K562 (cell line): ENCODE results near the gene HP1BP3. TPM values are rescaled to one million over a fixed set of nuclear protein-coding genes. Genes with fewer than 3 reads are reported as not detected.

ENCODE experiments used
- ATAC-seq: fragments of 200-7000 bp; cut with Tn5 transposase; 3 replicates; pipeline ENCODE4 v1.9.1; 2020; ENCODE audit warnings: moderate library complexity
- BruUV-seq: library from RNA; stranded (reverse); fragments of 400-500 nt; replicated peaks from 2 replicates; lab custom pipeline; 2021; lab: Mats Ljungman, UMichigan
- CTCF ChIA-PET: fragments of 300-600 bp; formaldehyde crosslinking; extraction: SDS; loops from one replicate; lab custom pipeline; 2021; ENCODE audit warnings: low intra/inter-chr PET ratio; lab: Yijun Ruan, JAX
- POLR2A ChIA-PET: fragments of 300-600, 350-650 bp; sonication (Branson Sonifier 250); formaldehyde crosslinking; extraction: SDS; loops from one replicate; lab custom pipeline; 2021; ENCODE audit warnings: antibody characterized with exemption, inconsistent platforms; lab: Yijun Ruan, JAX
- DNase-seq, 4 experiments: peaks; one replicate each; pipeline versions ENCODE4 v3.0.0 to v3.0.0-alpha.2; 2011 to 2018; ENCODE audit warnings: low spot score in 3 of 4, mixed read lengths in 3 of 4; ENCODE audit errors: extremely low read depth in 1 of 4
- FAIRE-seq: peaks from 2 replicates; lab custom pipeline; 2011; peaks lifted over from hg19 to GRCh38; lab: Jason Lieb, UNC
- H2AFZ ChIP-seq: 2 replicates; pipeline ENCODE4 v1.6.0; 2011; ENCODE audit warnings: low read depth, low read length, control low read depth, inconsistent platforms
- H3K27ac ChIP-seq: fragments of 200-600 bp; 3 replicates; pipeline ENCODE4 v1.8.0; 2011; ENCODE audit warnings: low read depth, mild to moderate bottlenecking, control low read depth, inconsistent platforms, low read length, moderate library complexity, mixed read lengths; ENCODE audit errors: extremely low read depth
- H3K27me3 ChIP-seq, 2 experiments: fragments of 300-600 bp in 1 of 2; 2 replicates in 1 of 2; 3 replicates in 1 of 2; pipeline versions ENCODE4 v1.6.0 to v1.8.0; 2011; ENCODE audit warnings: inconsistent platforms in 2 of 2, low read length in 2 of 2, mild to moderate bottlenecking in 1 of 2, mixed read lengths in 1 of 2, moderate library complexity in 1 of 2; ENCODE audit not compliant: control insufficient read depth in 2 of 2, insufficient read depth in 2 of 2
- H3K36me3 ChIP-seq: fragments of 300-600 bp; 3 replicates; pipeline ENCODE4 v1.8.0; 2011; ENCODE audit warnings: mild to moderate bottlenecking, low read length, inconsistent platforms; ENCODE audit not compliant: control insufficient read depth, insufficient read depth
- H3K4me1 ChIP-seq, 2 experiments: fragments of 200-600 bp in 1 of 2; replicated peaks in 1 of 2; 2 replicates in 1 of 2; 3 replicates in 1 of 2; pipeline versions ENCODE4 v1.5.1 to v1.8.0; 2011; ENCODE audit warnings: inconsistent platforms in 2 of 2, low read length in 2 of 2, mild to moderate bottlenecking in 1 of 2, mixed read lengths in 1 of 2, moderate library complexity in 1 of 2; ENCODE audit not compliant: control insufficient read depth in 2 of 2, insufficient read depth in 2 of 2
- H3K4me2 ChIP-seq: 2 replicates; pipeline ENCODE4 v1.6.1; 2011; ENCODE audit warnings: low read length, control low read depth, inconsistent platforms, mixed read lengths; ENCODE audit not compliant: insufficient read depth
- H3K4me3 ChIP-seq: fragments of 200-600 bp; sonication (generic), shearing (Covaris generic); 2 replicates; pipeline ENCODE4 v1.5.1; 2016; ENCODE audit warnings: control low read depth, inconsistent platforms
- H3K79me2 ChIP-seq: fragments of 200-600 bp; 3 replicates; pipeline ENCODE4 v1.8.0; 2011; ENCODE audit warnings: low read length, inconsistent platforms; ENCODE audit not compliant: control insufficient read depth, insufficient read depth
- H3K9ac ChIP-seq, 2 experiments: 2 replicates each; pipeline versions ENCODE4 v1.6.0 to v1.6.1; 2011; ENCODE audit warnings: low read depth in 2 of 2, low read length in 2 of 2, control low read depth in 1 of 2, inconsistent platforms in 1 of 2, mild to moderate bottlenecking in 1 of 2, mixed read lengths in 1 of 2; ENCODE audit not compliant: insufficient read depth in 1 of 2
- H3K9me1 ChIP-seq: one replicate; pipeline ENCODE4 v1.6.0; 2011; ENCODE audit warnings: inconsistent platforms, mild to moderate bottlenecking, low read length, moderate library complexity; ENCODE audit not compliant: control insufficient read depth, insufficient read depth
- H3K9me3 ChIP-seq: replicated peaks from 2 replicates; pipeline ENCODE4 v1.5.1; 2011; ENCODE audit warnings: low read depth, low read length, inconsistent platforms; ENCODE audit not compliant: control insufficient read depth, insufficient read depth
- H4K20me1 ChIP-seq: replicated peaks from 2 replicates; pipeline ENCODE4 v1.6.1; 2011; ENCODE audit warnings: low read length, inconsistent platforms, mixed read lengths; ENCODE audit not compliant: control insufficient read depth, insufficient read depth
- DACH1 ChIP-seq: fragments of 450-650 bp; IDR thresholded peaks from 2 replicates; pipeline ENCODE4 v1.6.1; 2018; ENCODE audit not compliant: partially characterized antibody
- DNMT1 ChIP-seq: fragments of 450-650 bp; IDR thresholded peaks from 2 replicates; pipeline ENCODE4 v1.6.1; 2016; ENCODE audit warnings: antibody characterized with exemption, mild to moderate bottlenecking
- ELF2 ChIP-seq: fragments of 250-450 bp; sonication (Bioruptor Pico); IDR thresholded peaks from 2 replicates; pipeline ENCODE4 v1.5.0; 2021; ENCODE audit warnings: mild to moderate bottlenecking
- FOSL1 ChIP-seq: fragments of 200-800 bp; sonication (Bioruptor generic); conservative IDR thresholded peaks from 2 replicates; pipeline ENCODE4 v1.6.1; 2016; ENCODE audit warnings: missing genetic modification characterization, missing compliant biosample characterization
- SLC30A9 ChIP-seq: fragments of 250-450 bp; sonication (Bioruptor Pico); IDR thresholded peaks from 2 replicates; pipeline ENCODE4 v1.8.0; 2022; ENCODE audit warnings: mild to moderate bottlenecking, moderate library complexity
- TCF3 ChIP-seq: sonication (generic); formaldehyde crosslinking; IDR thresholded peaks from 2 replicates; pipeline ENCODE4 v1.4.0; 2020; ENCODE audit warnings: mild to moderate bottlenecking, missing genetic modification reagents
- TEAD1 ChIP-seq, 2 experiments: fragments of 450-650 bp in 1 of 2; sonication (generic) in 1 of 2; formaldehyde crosslinking; IDR thresholded peaks; 2 replicates each; pipeline versions ENCODE4 v1.4.0 to v1.8.0; 2020 to 2022; ENCODE audit warnings: mild to moderate bottlenecking in 2 of 2, missing genetic modification reagents in 1 of 2
- ZC3H11A ChIP-seq: IDR thresholded peaks from 2 replicates; pipeline ENCODE4 v1.6.1; 2012; ENCODE audit warnings: low read depth, low read length, improper control_type of control experiment
- ZFX ChIP-seq: sonication (generic); formaldehyde crosslinking; IDR thresholded peaks from 2 replicates; pipeline ENCODE4 v1.8.0; 2022; ENCODE audit warnings: mild to moderate bottlenecking, missing genetic modification reagents, moderate library complexity
- WGBS: fragments of 100-300 bp; shearing (Covaris generic); methylation state at CpG from one replicate; pipeline ENCODE4 v1.1.6; 2016; ENCODE audit warnings: low coverage, mixed read lengths; ENCODE audit not compliant: insufficient coverage; ENCODE audit errors: missing lambda C conversion rate; 5-methylcytosine and 5-hydroxymethylcytosine counted together
- in situ Hi-C: fragments of 300-500 bp; cut with MboI; formaldehyde crosslinking; loops from 4 replicates; pipeline ENCODE4 v1.15.0; 2018; ENCODE audit warnings: inconsistent platforms, mixed read lengths
- intact Hi-C: fragments of 100-400 bp; cut with micrococcal nuclease; formaldehyde crosslinking; loops from 2 replicates; pipeline ENCODE4 v1.14.2; 2022
- polyA plus RNA-seq, 8 experiments: library from polyadenylated mRNA; depleted of rRNA in 4 of 8; stranded (reverse) in 5 of 8; unstranded in 3 of 8; fragments of >200 nt; fragmentation: Nextera tagmentation in 2 of 8; fragmentation: Illumina TruSeq in 1 of 8; extraction: Ambion mirVana in 2 of 8; extraction: Trizol in 1 of 8; gene quantifications; 2 replicates each; pipeline versions ENCODE4 v1.2.1 to v1.2.3, GENCODE V29; 2011 to 2014; ENCODE audit warnings: inconsistent platforms in 1 of 8, missing spikeins in 1 of 8
- total RNA-seq, 7 experiments: library from RNA; depleted of rRNA in 6 of 7; stranded (reverse); fragments of >200 nt in 6 of 7; fragmentation: Illumina TruSeq in 2 of 7; extraction: Trizol in 2 of 7; gene quantifications; 2 replicates each; pipeline versions ENCODE4 v1.2.1 to v1.2.3, GENCODE V29; 2011 to 2021; ENCODE audit warnings: low replicate concordance in 1 of 7
- TF ChIP-seq, protein P1 (sequence below): fragments of 250-450 bp; sonication (Bioruptor Pico); IDR thresholded peaks from 2 replicates; pipeline ENCODE4 v1.4.0; 2020; ENCODE audit warnings: mild to moderate bottlenecking, moderate library complexity
- TF ChIP-seq, protein P2 (sequence below): fragments of 450-650 bp; IDR thresholded peaks from 2 replicates; pipeline ENCODE4 v1.7.1; 2018; ENCODE audit warnings: mild to moderate bottlenecking, low read depth; ENCODE audit not compliant: partially characterized antibody

Gene HP1BP3
- total and polyA plus RNA-seq, 9 of the 15 experiments (the other 6 are each of a cell fraction or from before 2014, with no cell fraction given) = 57.3 to 513 (median 240) TPM

DNA sequence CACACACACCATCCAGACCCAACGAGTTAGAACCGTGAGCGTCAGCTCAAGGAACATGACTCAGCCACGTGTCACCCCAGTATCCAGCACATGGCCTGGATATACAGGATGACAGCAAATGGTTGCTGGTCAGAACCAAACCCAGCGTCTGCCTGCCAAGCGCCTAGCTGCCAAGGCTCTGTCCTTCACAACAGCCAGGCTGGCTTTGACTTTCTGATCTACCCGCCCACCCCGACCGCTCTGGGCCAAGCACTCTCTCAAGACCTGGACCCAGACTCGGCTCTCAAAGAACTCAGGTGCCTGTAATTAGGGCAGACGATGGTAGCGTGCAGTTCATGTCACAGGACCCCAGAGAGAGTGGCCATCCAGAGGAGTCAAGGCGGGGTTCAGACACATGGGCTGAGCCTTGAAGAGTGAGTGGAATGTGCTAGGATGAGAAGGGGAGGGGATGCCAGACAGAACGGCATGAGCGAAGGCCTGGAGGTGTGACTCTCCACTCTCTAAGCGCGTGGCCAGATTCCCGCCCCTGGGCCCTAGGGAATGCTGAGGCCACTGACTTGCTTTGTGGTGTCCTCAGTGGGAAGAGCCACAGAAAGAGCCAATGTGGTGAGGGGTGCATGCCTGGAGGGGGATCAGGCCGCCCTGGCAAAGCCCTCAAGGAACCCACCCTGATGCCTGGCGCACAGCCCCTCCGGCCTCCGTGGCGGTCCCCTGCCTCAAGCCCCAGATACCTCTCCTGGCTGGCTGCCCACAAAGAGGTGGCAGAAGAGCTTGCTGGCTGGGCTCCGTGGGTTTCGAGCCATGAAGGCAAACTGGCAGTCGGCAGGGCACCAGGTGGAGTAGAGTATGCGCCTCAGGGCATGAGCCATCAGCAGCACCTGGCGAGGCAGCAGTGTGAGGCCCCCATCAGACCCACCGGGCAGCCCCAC lies 61.7 kb downstream of the HP1BP3 start:
- Histone ChIP-seq H3K4me1 (peaks cover 0 to 63% of the 10 kb centered on the region in 2 experiments; a peak in 2 of 5 replicates), H3K27ac (no peak overlapping the region; the same call in 2 of the 3 replicates), H3K9me1 (no peaks in the 10 kb centered on the region), H3K4me2 (no peak overlapping the region), H3K9ac (peak overlapping the region in 1 of 2 experiments; percentile 53; a peak in 2 of 4 replicates), H3K4me3 (no peak overlapping the region), H3K36me3 (no peaks in the 10 kb centered on the region), H4K20me1 (peaks cover 9% of the 10 kb centered on the region; the same call in 1 of the 2 replicates), H2AFZ (0 out of 2 replicates have a peak overlapping the region, but pooled peaks have one; percentile 14), H3K27me3 (peaks cover 12 to 75% of the 10 kb centered on the region in 2 experiments; a peak in 4 of 5 replicates), H3K79me2 (no peaks in the 10 kb centered on the region), H3K9me3 (no peaks in the 10 kb centered on the region; the same call in 1 of the 2 replicates)
- in situ Hi-C loops (no loop called here), intact Hi-C loops (no loop called here)
- DNase-seq = no peak
- no peak for FAIRE-seq
- CTCF ChIA-PET = no interaction called here
- BruUV-seq = no TSS peak
- POLR2A ChIA-PET = interaction anchor here (1.4 kb wide), 1 partner anchor 8 kb away, joined by 3 read pairs; no protein-coding TSS in a partner anchor
- 28% methylated on average over 29 of the region's 29 CpGs for WGBS
- ATAC-seq = no peak
- TF ChIP-seq TCF3 (no peak), ZFX (CRISPR knock-in tag) (no peak; the same call in 1 of the 2 replicates), FOSL1 (tag) (peak; percentile 62), DACH1 (no peak), ZC3H11A (no peak), TEAD1 (CRISPR knock-in tag; IDR thresholded peaks at IDR 0.05) (peak in 1 of 2 experiments; percentile 75; a peak in 2 of 4 replicates), SLC30A9 (CRISPR knock-in tag) (no peak), DNMT1 (no peak), ELF2 (no peak)
- TF ChIP-seq, protein P1, sequence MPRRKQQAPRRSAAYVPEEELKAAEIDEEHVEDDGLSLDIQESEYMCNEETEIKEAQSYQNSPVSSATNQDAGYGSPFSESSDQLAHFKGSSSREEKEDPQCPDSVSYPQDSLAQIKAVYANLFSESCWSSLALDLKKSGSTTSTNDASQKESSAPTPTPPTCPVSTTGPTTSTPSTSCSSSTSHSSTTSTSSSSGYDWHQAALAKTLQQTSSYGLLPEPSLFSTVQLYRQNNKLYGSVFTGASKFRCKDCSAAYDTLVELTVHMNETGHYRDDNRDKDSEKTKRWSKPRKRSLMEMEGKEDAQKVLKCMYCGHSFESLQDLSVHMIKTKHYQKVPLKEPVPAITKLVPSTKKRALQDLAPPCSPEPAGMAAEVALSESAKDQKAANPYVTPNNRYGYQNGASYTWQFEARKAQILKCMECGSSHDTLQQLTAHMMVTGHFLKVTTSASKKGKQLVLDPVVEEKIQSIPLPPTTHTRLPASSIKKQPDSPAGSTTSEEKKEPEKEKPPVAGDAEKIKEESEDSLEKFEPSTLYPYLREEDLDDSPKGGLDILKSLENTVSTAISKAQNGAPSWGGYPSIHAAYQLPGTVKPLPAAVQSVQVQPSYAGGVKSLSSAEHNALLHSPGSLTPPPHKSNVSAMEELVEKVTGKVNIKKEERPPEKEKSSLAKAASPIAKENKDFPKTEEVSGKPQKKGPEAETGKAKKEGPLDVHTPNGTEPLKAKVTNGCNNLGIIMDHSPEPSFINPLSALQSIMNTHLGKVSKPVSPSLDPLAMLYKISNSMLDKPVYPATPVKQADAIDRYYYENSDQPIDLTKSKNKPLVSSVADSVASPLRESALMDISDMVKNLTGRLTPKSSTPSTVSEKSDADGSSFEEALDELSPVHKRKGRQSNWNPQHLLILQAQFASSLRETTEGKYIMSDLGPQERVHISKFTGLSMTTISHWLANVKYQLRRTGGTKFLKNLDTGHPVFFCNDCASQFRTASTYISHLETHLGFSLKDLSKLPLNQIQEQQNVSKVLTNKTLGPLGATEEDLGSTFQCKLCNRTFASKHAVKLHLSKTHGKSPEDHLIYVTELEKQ = no peak
- TF ChIP-seq, protein P2, sequence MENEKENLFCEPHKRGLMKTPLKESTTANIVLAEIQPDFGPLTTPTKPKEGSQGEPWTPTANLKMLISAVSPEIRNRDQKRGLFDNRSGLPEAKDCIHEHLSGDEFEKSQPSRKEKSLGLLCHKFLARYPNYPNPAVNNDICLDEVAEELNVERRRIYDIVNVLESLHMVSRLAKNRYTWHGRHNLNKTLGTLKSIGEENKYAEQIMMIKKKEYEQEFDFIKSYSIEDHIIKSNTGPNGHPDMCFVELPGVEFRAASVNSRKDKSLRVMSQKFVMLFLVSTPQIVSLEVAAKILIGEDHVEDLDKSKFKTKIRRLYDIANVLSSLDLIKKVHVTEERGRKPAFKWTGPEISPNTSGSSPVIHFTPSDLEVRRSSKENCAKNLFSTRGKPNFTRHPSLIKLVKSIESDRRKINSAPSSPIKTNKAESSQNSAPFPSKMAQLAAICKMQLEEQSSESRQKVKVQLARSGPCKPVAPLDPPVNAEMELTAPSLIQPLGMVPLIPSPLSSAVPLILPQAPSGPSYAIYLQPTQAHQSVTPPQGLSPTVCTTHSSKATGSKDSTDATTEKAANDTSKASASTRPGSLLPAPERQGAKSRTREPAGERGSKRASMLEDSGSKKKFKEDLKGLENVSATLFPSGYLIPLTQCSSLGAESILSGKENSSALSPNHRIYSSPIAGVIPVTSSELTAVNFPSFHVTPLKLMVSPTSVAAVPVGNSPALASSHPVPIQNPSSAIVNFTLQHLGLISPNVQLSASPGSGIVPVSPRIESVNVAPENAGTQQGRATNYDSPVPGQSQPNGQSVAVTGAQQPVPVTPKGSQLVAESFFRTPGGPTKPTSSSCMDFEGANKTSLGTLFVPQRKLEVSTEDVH = no peak
